ENCODE measurements around the gene R3HDM4.
"Not testable (repeated sequence)": the region's sequence is repeated elsewhere in the genome, so short reads cannot be mapped to it uniquely, and the experiment has no call there.

Gene R3HDM4

DNA sequence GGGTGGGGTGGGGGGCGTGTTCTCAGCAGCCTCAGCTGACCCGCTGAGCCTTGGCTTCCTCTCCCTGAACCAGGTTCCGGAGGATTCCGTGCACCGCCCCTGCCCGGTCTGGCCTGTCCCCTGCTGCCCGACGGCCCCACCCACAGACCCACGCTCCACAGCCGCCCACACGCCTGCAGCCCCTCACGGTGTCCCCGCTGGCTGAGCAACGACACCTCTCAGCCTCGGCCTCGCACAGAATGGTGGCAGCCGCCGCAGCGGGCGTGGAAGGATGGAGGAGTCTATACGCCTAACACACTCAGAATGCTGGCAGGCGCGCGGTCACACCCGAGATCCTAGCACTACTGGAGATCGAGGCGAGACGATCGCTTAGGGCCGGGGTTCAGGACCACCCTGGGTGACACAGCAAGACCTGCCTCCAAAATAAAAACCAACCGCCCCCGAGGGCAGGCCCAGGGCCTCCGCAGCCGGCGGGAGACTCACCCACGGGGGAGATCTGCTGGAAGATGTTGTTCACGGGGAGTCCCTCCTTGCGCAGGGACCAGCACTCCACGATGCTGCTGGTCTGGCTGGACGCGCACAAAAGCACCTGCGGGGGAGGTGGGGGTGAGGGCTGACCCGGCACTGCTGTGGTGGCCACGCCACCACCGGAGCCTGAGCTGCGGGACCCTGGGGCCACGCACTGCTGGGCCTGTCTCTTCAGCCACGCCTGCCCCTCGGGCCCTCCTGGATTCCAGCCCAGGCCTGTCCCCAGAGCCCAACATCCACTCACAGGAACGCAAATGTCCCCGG is 28.4 kb downstream of the R3HDM4 start:
- no peak overlapping the region for H3K4me3 ChIP-seq
- H3K27ac ChIP-seq, result no peak overlapping the region

DNA sequence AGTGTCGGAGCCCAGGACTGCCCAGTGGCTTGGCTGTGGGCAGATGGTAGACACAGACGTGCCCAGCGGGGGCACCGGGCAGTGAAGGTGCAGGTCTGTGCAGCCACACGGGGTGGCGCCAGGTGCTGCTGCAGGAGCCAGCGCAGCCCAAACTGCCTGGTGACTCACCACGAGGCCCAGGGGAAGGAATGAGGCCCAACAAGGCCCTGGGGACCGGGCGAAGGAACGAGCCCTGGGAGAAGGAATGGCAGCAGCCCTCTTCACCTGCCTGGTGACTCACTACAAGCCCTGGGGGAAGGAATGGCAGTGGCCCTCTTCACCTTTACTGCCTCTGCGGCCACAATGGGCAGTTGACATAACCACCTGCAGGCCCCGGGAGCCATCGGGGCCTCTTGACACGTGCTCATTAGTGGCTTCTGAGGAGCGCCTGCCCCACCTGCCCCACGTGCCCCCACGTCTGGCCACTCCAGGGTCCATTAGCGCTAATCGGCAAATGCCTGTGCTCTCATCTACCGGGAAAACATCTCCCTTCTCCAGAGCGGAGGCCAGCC is 29.3 kb downstream of the R3HDM4 start:
- Histone ChIP-seq H3K27ac (no peak overlapping the region), H3K4me3 (no peak overlapping the region)

DNA sequence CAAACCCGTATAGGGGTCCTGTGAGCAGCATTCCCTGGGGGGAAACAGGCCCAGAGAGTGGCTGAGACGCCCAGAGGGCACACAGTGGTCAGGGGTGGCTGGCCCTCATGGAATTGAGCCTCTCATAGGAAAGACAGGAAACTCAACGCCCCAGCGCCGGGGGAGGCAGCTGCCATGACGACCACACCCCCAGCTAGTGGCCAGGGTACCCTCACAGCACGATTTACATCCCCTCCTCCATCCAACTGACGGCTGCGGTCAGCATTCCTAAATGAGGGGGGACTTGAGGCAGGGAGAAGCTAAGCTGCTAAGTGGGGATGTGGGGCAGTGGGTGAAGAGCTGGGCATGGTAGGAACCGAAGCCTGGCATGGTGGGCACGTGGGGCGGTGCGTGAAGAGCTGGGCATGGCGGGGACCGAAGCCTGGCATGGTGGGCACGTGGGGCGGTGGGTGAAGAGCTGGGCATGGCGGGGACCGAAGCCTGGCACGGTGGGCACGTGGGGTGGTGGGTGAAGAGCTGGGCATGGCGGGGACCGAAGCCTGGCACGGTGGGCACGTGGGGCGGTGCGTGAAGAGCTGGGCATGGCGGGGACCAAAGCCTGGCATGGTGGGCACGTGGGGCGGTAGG is 30.0 kb downstream of the R3HDM4 start:
- Histone ChIP-seq H3K27ac (no peak overlapping the region), H3K4me3 (no peak overlapping the region)

DNA sequence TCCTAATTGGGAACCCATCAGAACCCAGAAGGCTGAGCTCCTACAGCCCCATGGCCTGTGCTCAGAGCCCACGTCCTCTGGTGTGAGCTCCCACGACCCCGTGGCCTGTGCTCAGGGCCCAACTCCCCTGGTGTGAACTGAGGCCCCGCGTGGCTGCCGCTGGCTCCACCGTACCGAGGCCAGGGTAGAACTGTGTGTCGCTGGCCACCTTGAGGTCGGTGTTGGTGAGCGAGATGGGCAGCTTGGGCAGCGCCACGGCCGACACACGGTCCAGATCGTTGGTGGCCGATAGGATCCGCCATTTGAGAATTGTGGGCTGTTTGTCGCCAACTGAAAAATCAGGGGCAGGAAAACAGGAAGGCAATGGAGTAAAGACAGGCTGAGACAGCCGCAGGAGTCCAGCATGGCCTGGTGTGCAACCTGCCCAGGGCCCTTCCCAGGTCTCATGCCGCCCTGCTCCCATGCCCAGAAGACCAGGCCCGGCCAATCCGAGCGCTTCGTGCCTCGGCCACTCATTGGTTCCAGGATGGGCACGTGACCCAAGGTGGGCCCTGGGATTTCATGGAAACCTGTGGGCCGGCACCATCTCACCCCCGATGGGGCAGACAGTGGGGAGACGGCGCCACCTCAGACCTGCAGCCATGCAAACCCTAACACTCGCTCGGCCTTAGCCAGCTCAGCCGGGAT is 31.5 kb downstream of the R3HDM4 start:
- no peak overlapping the region for H3K27ac ChIP-seq
- no peak overlapping the region for H3K4me3 ChIP-seq

DNA sequence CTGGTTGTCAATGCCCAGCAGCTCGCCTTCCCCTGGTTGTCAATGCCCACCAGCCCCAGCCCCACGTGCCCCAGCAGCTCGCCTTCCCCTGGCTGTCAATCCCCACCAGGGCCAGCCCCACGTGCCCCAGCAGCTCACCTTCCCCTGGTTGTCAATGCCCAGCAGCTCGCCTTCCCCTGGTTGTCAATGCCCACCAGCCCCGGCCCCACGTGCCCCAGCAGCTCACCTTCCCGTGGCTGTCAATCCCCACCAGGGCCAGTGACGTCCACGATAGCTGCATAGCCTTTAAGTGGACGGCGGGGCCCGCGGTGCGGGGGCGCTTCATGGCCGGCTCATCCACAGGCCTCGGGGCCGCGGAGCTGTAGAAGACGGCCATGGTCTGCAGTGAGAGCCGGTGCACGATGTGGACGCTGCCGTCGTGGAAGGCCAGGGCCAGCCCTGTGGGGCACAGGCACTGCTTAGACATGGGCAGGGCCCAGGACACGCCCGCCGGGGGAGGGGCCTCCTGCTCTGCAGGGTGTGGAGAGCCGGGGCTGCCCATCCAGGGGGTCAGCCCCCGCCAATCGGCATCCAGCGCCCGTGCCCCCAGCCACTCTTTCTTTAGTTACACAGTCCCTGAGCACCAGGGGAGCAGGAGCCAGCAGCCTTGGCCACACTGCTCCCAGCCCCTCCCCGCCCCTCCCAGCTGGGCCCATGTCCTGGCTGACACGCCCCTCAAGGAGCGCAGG is 33.1 kb downstream of the R3HDM4 start:
- Histone ChIP-seq H3K27ac (no peak overlapping the region), H3K4me3 (no peak overlapping the region)

DNA sequence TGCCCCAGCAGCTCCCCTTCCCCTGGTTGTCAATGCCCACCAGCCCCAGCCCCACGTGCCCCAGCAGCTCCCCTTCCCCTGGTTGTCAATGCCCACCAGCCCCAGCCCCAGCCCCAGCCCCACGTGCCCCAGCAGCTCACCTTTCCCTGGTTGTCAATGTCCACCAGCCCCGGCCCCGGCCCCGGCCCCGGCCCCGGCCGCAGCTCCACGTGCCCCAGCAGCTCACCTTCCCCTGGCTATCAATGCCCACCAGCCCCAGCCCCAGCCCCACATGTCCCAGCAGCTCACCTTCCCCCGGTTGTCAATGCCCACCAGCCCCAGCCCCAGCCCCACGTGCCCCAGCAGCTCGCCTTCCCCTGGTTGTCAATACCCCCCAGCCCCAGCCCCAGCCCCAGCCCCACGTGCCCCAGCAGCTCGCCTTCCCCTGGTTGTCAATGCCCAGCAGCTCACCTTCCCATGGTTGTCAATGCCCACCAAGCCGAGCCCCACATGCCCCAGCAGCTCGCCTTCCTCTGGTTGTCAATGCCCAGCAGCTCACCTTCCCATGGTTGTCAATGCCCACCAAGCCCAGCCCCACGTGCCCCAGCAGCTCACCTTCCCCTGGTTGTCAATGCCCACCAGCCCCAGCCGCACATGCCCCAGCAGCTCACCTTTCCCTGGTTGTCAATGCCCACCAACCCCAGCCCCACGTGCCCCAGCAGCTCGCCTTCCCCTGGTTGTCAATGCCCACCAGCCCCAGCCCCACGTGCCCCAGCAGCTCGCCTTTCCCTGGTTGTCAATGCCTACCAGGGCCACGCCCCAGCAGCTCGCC is 34.1 kb downstream of the R3HDM4 start:
- not testable (repeated sequence) for H3K4me3 ChIP-seq, H3K27ac ChIP-seq

DNA sequence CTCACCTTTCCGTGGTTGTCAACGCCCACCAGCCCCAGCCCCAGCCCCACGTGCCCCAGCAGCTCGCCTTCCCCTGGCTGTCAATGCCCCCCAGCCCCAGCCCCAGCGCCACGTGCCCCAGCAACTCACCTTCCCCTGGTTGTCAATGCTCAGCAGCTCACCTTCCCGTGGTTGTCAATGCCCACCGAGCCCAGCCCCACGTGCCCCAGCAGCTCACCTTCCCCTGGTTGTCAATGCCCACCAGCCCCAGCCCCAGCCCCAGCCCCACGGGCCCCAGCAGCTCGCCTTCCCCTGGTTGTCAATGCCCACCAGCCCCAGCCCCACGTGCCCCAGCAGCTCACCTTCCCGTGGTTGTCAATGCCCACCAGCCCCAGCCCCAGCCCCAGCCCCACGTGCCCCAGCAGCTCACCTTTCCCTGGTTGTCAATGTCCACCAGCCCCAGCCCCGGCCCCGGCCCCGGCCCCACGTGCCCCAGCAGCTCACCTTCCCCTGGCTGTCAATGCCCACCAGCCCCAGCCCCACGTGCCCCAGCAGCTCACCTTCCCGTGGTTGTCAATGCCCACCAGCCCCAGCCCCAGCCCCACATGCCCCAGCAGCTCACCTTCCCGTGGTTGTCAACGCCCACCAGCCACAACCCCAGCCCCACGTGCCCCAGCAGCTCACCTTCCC is 34.9 kb downstream of the R3HDM4 start:
- H3K27ac ChIP-seq, H3K4me3 ChIP-seq: not testable (repeated sequence)

DNA sequence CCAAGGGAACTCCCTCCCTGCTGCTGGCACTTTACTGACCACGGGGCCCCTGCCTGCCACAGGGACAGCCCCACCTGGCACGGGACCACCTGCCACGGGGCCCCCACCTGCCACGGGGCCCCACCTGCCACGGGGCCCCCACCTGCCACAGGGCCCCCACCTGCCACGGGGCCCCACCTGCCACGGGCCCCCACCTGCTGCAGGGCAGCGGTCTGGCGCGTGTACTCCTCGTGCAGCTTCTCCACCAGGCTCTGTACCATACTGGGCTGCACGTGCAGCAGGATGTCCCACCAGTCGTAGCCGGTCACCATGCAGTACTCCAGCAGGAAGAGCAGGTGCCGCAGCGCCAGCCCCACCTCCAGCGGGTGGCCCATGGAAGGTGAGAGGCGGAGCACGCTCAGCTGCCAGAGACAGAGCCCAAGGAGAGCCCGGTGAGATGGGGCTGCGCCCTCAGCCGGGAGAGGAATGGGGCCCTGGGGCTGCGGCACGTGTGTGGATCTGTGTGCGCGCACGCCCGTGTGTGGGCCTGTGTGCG is 36.2 kb downstream of the R3HDM4 start:
- Histone ChIP-seq H3K4me3 (no peak overlapping the region), H3K27ac (no peak overlapping the region)

DNA sequence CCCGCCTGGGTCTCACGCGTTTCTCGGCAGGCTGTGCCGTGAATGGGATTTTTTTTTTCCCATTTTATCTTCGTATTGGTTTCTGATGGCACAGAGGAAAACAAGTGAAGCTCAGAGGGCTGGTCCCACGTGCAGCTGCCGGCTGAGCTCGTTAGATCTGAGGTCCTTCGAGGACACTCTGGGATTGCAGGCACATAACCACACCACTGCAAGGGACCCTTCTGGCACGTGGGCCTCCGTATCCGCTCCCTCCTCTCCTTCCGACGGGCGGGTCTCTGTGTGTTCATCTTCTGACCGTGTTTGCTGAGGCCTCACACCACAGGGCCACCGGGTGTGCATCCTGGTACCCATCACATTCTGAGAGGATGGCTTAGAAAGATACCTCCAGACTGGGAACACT is 36.9 kb downstream of the R3HDM4 start:
- Histone ChIP-seq H3K27ac (no peak overlapping the region), H3K4me3 (no peak overlapping the region)

DNA sequence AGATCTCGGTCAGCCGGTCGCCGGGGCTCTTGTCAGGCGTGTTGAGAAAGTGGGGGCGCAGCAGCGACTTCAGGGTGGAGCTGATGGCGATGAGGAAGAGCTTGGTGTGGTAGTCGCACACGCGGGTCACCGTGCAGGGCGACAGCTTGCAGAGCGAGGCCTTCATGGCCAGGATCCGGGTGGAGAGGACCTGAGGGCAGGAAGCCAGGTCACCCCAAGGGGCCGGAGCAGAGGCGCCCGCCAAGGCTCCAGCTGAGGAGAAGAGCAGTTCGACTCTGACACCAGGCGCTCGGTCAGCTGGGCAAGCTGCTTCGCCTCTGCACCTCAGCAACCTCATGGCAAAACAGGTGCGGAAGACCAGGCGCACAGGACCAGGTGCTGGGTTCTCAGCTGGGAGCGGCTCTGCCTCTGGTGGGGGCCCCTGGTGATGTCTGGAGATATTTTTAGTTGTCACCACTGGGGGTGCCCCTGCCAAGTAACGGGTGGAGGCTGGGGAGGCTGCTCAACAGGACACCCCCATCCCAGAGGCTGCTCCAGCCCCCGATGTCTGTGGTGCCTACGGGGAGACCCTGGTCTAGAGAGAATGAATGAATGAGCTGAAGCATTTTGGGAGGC is 37.6 kb downstream of the R3HDM4 start:
- no peak overlapping the region for H3K4me3 ChIP-seq
- H3K27ac ChIP-seq, result no peak overlapping the region

DNA sequence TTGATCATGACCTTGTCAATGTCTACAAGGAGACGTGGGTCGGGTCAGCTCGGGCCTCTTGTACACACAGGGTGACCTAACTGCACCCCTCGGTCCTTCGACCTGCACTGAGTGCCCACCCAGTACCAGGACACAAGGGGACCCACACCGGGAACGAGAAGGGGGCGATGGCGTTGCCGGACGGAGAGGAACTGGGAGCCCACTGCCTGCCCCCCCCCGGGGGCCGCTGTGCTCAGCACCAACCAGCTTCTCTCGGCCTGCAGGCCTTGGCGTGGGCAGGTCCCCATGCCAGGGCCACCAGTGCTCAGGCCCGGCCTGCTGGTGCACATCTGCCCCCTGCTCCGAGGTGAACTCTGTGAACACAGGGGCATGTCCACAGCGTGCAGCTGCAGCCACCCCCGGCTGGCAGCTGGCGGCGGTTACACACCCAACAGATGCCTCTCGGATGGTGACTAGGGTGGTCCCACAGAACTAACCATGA is 39.4 kb downstream of the R3HDM4 start:
- H3K27ac ChIP-seq, result peak overlapping the region in 5 of 21 experiments; percentile 7 to 55 (median 22)
- no peak overlapping the region for H3K4me3 ChIP-seq

DNA sequence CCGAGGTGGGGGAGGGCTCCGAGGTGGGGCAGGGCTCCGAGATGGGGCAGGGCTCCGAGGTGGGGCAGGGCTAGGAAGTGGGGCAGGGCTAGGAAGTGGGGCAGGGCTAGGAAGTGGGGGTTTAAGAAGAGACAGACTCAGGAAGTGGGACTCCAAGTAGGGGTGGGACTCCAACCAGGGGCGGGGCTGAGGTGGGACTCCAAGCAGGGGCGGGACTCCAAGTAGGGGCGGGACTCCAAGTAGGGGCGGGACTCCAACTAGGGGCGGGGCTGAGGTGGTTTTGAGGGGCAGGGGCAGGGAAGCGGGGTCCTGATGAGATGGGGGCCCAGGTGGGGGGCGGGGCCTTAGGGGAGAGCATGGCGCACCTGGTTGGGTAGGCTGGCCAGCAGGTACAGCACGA is 39.9 kb downstream of the R3HDM4 start:
- no peak overlapping the region for H3K4me3 ChIP-seq
- H3K27ac ChIP-seq, result peak overlapping the region in 5 of 21 experiments; percentile 17 to 85 (median 55)

DNA sequence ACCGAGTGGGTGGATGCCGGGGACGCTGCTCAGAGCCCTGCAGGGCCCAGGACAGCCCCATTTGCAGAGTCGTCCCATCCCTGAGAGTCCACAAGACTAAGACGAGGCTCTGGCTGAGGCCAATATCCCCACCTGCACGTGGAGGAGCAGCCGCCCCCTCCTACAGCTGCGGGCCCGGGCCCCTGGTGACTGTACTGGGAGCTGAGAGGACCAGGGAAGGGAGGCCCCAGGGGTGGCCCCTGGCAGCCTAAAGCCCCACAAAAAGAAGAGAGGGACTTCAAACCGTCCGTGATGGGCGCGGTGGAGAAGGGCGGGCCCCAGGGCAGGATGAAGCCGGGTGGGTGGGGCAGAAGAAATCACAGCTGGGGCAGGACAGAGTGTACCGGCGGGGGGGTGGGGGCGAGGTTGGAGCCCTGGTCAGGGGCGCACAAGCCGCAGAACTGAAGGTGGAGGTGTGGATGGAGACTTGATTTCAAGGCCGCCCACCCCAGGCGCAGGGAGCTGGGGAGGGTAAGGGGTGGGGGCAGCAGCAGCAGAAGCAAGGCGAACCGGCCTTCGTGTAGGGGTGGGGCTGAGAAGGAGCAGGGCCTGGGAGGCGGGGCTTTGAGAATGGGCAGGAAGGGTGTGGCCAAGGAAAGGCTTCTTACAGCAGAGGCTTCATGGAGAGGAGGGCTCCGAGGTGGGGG is 40.6 kb downstream of the R3HDM4 start:
- peak overlapping the region in 4 of 7 experiments; percentile 4 to 28 (median 18) for H3K4me3 ChIP-seq

DNA sequence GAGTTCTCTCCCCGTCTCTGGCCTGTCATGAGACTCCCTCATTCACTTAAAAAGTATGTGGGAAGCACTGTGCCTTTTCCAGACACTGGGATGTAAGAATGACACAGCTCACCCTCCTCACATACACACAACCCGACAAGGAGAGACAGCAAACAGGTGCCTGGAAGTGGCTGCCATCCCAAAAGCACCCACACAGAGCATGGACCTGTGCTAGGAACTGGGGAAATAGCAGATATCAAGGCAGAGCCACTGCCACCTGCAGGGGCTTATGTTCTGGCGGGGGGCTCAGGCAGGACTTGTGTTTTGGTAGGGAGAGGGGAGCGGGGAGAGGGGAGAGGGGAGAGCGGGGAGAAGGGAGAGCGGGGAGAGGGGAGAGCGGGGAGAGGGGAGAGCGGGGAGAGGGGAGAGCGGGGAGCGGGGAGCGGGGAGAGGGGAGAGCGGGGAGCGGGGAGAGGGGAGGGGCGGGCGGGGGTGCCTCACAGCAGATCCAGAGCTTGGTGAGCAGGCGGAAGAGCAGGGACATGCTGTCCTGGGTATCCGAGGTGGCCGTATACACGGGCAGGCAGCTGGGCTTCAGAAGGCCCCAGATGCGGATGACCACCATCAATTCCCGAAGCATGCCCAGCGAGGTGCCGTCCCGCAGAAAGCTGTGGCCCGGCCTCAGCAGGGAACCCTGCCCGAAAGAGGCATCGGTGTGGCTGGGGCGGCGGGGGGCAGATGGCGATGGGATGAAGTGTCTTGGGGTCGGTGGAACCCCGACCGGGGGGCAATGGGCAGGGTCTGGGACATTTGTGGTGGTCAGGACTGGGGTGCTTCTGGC is 41.4 kb downstream of the R3HDM4 start:
- H3K4me3 ChIP-seq, result peak overlapping the region in 2 of 7 experiments; percentile 4 to 12

More for the DNA sequence above, 40.6 kb downstream of the R3HDM4 start:
- peak overlapping the region in 19 of 21 experiments; percentile 7 to 90 (median 69) for H3K27ac ChIP-seq

DNA sequence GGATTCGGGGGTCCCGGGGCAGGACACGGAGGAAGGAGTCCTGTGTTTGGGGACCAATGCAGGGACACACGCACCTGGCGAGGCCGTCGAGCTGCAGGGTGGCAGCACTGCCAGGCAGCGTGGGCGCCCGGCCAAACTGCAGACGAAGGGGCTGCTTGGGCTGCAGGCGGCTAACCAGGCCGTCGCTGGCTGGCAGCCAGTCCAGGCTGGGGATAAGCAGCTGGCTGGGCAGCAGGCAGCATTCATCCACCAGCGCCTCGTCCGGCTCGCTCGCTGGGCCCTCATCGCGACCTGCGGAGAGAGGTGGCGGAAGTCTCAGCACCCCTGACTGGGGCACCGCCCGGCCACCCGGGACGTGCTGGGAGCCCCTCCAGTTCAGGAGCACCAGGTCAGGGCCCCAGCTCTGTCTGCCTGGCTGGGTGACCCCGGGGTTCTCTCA is 42.0 kb downstream of the R3HDM4 start:
- H3K27ac ChIP-seq, result peak overlapping the region in 3 of 21 experiments; percentile 52 to 73 (median 69)
- no peak overlapping the region for H3K4me3 ChIP-seq

More for the DNA sequence above, 41.4 kb downstream of the R3HDM4 start:
- peak overlapping the region in 18 of 21 experiments; percentile 25 to 90 (median 70) for H3K27ac ChIP-seq

DNA sequence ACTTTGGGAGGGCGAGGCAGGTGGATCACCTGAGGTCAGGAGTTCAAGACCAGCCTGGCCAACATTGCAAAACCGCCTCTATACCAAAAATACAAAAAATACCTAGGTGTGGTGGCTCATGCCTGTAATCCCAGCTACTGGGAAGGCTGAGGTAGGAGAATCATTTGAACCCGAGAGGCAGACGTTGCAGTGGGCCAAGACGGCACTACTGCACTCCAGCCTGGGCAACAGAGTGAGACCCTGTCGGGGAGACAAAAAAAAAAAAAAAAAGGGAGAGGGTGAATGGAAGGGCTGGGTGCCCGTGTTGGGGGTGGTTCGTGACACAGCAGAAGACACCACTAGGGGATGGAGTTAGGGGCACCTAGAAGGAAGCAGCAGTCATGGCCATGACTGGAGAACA is 42.7 kb downstream of the R3HDM4 start:
- peak overlapping the region in 15 of 21 experiments; percentile 18 to 89 (median 66) for H3K27ac ChIP-seq

More for the DNA sequence above, 42.7 kb downstream of the R3HDM4 start:
- no peak overlapping the region for H3K4me3 ChIP-seq
